Non-pigmented ciliary epithelial cell (primary cell): ENCODE results near the gene NHERF1.
A peak's percentile ranks its signal among the peaks of the same experiment; 100 is the strongest.

Source experiments
- DNase-seq: peaks from one replicate; pipeline ENCODE4 v3.0.0-alpha.2; 2010; ENCODE audit warnings: low read depth

The NHERF1 gene

GRCh38 chr17:74768069-74768762, 19.8 kb downstream of the NHERF1 start:
- DNase-seq: no peak

- DNase-seq: no peak
Measured at GRCh38 chr17:74768763-74769114, 20.3 kb downstream of the NHERF1 start.

GRCh38 chr17:74769266-74769855, 20.9 kb downstream of the NHERF1 start:
- no peak for DNase-seq

GRCh38 chr17:74769856-74770497, 21.5 kb downstream of the NHERF1 start:
- no peak for DNase-seq

GRCh38 chr17:74770498-74771318, 22.3 kb downstream of the NHERF1 start:
- no peak for DNase-seq

- no peak for DNase-seq
Measured at GRCh38 chr17:74771319-74771914, 23.0 kb downstream of the NHERF1 start.

DNA sequence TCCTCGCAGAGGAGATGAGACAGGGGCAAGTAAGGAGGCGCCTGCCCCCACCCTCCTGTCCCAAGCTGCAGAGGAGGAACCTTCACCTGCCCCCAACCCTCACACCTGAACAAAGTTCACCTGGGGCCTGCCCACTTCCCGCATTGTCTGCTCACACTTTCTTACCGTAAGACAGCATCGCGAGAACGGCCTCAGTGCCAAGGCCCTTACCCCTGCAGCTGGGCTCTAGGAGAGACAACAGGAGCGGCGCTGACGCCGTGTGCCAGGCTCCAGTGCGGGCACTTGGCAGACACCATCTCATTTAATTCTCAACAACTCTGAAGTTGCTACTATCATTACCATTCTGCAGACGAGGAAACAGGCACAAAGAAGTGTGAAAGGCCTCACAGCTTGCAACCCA, 23.6 kb downstream of the NHERF1 start:
- no peak for DNase-seq

DNA sequence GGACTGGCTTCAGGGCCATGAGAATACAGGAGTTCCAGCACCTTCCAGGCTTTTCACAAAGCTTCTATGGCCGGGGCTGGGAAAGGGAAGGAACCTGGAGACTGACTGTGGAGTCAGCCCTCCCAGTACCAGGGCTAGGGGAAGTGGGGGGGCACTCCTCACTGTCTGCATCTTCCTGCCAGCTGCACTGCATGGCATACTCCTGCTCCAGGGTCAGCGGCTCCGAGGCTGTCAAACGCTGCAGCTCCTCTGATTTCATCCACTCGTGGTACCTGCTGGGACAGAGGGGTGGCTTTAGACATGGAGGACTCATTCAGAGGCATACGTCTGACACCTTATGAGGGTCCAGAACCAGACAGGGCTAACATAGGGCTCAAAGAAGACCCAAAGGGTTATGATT, 25.0 kb downstream of the NHERF1 start:
- DNase-seq: no peak

DNA sequence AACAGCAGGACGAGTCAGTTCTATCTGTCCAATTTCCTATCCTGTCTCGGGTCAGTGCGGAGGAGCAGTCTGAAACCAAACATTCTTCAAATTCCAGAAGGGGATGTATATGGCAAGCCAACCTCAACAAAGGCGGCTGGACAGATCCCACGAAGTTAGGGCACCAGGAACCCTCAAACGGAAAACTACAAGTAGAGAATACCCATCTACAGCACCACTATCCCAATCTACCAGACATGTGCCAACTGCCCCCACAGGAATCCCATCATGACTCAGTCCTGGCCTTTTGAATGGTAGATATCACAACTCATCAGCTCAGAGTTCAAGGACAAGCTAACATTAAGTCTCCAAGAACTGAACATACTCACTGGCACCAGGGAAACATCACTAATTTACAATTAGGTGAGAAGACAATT, 25.5 kb downstream of the NHERF1 start:
- DNase-seq: peak; percentile 53

DNA sequence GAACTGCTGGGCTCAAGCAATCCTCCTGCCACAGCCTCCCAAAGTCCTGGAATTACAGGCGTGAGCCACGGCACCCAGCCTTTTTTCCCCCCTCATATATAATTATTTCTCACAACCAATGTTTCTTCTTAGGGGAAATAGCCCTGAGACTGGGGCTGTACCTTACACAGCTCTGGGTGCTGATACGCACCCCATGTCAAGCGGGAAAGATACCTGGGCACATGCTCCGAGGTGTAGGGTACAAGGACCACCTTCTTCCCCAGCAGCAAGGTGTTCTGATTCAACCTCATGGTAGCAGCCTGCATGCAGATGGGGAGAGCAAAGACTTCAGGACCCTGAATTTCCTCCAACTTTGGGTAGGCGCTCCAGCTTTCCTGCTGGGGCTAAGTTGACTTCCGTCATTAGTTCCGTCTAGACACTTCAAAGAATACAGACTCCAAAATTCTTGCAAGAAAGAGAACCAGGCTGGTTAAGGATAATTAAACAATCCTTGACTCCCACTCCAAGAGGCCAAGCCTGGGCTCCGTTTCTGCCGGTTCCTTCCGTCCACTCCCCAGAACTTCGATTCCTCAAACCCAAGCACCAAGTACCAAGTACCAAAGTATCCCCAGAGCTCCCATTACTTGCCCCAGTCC, 27.1 kb downstream of the NHERF1 start:
- no peak for DNase-seq

GRCh38 chr17:74776044-74776962, 27.9 kb downstream of the NHERF1 start, which contains the start of gene NAT9:
Gene NAT9 (minus strand): TSS chr17:74776345. CDS start chr17:74775698, 647 bp downstream.
- DNase-seq: peak; percentile 65

DNA sequence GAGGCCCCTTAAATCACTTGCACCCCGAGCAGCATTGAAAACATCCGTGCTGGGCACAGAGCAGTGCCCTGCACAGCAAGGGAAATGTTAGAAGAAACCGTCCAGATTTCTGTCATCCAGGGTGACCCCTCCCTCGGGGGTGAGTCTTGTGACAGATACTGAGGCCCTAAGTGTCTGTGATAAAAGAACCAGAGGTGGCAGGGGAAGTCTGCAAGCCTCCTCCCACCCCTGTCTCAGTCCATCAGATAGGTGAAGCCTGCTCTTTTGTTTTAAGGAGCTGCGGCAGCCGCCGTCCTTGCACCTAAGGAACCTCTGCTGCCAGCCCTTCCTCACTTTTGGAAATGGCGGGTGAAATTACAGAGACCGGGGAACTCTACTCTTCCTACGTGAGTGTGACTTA, 28.6 kb downstream of the NHERF1 start:
- no peak for DNase-seq

- DNase-seq: no peak
Measured at GRCh38 chr17:74777901-74778515, 29.6 kb downstream of the NHERF1 start.

- no peak for DNase-seq
Measured at GRCh38 chr17:74778960-74779359, 30.5 kb downstream of the NHERF1 start.

DNA sequence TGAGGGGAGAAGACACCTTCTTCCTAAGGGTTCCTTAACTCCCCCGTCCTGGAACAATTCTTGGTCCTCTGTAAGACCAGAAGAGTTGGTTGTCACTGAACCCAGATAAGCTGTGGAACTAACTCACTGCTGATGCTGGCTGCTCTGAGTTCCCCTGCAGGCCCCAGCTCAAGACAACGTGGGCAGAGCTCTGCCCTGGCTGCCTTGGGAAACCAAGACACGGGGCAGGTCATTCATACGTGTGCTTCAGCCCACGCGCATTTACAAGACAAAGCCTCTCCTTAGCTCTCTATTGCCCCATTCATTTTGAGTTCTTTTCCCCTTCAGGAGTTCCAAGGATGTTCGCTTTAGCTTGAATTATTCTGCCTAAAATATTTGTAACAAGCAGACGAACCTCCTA, 31.1 kb downstream of the NHERF1 start:
- DNase-seq: no peak

DNA sequence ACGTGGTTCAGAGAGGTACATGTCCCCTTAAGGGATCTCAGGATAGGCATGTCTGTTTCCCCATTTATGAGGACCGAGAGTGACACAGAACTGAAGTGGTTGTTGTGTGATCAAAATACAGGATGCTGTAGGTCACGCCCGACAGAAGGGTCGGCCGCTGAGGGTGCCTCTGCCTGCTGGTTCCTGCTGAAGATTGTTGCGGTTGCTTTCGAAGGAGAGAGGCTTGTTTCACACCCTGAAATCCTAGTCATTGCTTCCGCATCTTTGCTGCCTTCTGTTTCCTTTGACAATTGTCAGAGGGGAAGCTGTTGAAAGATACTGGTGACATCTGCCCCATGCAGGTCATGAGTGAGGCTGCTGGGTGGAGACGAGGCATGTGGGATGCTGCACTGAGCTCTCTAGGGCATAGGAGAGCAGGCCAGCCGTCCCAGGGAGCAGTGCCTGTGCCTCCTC, 31.5 kb downstream of the NHERF1 start:
- DNase-seq: no peak

GRCh38 chr17:74780443-74781238, 32.2 kb downstream of the NHERF1 start:
- DNase-seq: no peak

GRCh38 chr17:74782571-74782970, 34.1 kb downstream of the NHERF1 start:
- DNase-seq: no peak

DNA sequence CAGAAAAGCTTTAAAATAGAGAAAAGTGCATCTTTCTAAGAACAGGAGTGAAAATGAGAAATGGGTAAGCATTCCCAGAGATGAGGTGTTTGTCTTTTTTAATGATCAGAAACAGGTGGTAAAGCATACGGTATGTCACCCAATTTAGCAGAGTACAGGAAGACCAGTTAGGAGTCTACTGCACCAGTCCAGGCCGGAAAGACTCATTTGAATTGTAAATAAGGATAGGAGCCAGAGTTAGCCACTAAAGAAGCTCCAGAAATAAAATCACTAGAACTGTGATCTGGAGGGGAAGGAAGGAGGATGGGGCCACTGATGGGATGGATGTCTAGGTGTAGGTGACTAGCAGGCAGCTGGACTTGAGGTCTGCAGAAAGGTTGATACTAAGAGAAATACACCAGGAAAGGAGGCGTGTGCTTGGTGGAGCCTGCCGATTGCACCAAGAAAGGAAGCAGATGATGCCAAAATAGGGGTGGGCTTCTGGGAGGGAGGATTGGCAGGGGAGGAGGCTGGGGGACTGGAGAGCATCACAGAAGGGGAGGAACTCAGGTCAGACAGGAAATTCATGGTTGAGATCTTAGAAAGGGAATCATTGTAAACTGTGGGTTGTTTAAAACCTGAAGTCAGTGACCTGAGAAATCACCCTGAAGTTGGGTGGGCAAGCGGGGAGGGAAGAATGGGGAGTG, 35.8 kb downstream of the NHERF1 start:
- no peak for DNase-seq
